ENCODE results near the gene GLRX5.
A peak's percentile ranks its signal among the peaks of the same experiment; 100 is the strongest.

GLRX5 gene

GRCh38 chr14:95534299-95535225, at the start of gene GLRX5:
TSS of gene GLRX5 (plus strand) at chr14:95535050. CDS start at chr14:95535090, 40 bp downstream.
- peak; percentile 100 for DNase-seq (ENCODE audit: low spot score)

DNA sequence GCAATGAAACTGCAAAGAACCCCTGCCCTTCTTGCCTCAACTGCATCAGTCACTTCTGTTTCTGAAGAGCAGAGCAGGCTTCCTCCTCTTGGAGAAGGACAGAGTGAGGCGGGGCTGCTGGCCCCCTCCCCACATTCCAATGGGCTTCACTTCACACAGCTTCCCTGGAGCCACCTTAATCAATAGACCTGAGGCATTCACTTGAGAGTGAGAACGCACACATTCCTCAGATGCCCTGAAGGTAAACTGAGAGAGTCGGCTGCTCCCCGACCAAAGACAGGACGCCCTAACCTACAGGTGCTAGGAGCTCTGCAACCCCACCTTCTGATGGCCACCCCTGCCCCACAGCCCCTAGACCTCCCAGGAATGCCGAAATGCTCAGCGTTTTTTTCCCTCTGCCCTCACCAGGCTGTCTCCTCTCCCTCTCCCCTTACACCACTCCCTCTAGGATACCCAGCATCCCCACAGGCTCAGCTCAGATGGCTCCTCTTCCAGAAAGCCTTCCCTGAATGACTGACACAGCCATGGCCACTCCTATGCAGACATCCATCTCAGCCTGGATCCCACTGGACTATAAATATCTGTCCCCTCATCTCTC, 49.5 kb upstream of the GLRX5 start:
- DNase-seq (ENCODE audit: low spot score): no peak

- peak; percentile 93 for DNase-seq (ENCODE audit: low spot score)
Observed at GRCh38 chr14:95486875-95487668, 47.8 kb upstream of the GLRX5 start.

GRCh38 chr14:95487669-95488084, 47.2 kb upstream of the GLRX5 start:
- no peak for DNase-seq (ENCODE audit: low spot score)

DNA sequence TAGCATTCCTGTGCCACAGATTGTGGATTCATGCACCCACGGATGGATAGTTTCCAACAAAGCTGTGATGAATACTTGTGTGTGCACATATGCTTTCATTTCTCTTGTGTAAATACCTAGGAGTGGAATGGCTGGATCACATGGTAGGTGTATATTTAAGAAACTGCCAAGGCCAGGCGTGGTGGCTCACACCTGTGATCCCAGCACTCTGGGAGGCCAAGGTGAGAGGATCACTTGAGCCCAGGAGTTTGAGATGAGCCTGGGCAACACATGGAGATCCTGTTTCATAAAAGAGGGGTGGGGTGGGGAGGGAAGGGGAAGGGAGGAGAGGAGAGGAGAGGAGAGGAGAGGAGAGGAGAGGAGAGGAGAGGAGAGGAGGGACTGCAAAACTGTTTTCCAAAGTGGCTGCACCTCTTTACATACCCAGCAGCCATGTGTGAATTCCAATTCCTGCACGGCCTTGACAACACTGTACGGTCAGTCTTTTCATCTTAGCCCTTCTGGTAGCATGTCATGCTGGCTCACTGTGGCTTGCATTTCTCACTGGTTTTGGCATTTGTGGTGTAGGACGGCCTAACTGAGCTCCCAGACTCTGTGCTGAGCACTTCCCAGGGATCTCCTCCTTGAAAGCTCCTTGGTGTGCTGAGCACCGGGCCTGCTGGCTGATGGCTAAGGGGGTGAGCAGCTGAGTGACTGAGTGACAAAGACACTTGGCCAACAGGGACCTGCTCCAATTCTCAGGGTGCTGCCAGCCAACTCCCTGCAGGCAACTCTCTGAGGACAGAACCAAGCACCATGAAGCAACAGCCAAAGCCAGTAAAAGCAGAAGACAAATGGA, 46.3 kb upstream of the GLRX5 start:
- peak; percentile 55 for DNase-seq (ENCODE audit: low spot score)

DNA sequence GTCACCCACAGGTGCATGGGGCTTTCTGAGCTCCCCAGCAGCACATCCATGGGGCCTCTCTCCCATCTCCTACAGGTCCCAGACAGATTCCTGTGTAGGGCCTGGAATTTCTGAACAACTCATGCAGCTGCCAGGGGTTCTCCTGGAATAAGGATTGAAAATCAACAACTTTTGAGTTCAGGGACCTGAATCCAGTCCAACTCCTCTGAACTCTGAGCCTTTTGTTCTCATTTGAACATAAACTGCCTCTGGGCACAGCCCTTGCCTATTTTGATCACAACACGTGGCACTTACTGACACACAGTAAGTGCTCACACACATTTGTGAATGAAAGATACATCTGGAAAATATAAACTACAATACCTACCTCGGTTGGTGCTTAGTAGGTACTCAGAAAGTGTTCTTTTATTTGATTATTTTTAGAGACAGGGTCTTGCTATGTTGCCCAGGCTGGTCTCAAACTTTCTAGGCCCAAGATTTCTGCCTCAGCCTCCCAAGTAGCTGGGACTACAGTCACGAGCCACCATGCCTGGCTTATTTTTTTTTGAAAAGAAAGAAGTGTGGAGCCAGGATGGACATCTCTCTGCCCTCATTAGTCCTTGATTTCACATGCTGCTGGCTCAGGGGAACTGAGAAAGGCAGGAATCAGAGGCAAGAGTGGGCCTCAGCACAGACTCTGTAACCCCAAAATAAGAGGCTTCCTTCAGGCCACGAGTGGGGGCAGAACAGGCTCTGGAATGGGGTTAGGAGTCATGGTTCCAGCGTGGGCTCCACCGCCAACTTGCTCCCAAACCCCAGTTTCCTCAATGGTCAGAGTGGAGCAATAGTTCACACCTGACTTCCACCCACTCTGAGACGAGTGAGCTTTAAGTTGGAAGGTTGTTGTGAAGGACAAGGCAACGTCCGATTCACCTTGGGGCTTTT, 45.4 kb upstream of the GLRX5 start:
- peak; percentile 30 for DNase-seq (ENCODE audit: low spot score)

DNA sequence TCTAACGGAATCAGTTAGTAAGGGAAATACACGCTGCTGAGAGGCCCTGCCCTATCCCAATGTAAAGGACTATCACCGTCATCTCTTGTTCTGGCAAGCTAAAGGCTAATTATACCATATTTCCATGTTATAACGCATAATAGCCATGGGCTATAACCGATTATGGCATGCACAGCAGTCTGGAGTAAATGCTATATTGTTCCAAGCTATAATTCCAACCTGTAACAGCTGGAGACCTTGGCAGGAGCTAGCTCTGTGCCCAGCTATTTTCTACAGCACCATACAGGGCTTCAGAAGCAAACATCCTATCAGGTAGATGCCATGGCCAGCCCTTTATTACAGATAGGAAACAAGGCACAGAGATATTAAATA, 44.7 kb upstream of the GLRX5 start:
- DNase-seq (ENCODE audit: low spot score): no peak

DNA sequence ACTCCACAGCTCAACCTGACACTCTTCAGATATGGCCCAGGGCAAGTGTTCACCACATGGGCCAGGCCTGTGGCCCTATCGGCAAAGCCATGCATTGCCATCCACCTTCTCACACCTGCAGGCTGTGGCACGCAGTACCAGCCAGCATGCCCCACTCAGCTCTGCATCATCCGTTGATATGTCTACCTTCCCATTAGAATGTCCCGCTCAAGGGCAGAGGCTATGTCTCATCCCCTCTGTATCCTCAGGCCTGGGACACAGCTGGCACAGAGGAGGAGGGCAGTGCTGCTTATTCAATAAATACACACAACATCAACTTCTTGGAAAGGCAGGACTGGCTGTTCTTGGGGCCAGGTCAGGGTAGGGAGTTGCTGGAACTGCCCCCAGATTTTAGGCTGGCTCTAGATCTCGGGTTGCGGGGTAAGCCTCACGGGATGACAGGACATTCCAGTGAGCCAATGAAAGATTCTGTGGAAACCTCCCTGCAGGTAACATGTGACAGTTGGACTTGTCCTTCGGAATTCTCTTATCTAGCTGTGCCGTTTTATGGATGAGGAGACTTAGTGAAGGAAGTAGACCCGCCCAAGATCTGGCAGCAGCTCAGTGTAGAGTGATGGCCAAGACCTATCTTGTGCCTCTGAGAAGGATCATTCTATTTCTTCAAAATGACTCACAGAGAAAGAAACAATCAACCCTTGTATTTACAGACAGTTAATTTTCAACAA, 44.0 kb upstream of the GLRX5 start:
- no peak for DNase-seq (ENCODE audit: low spot score)

DNA sequence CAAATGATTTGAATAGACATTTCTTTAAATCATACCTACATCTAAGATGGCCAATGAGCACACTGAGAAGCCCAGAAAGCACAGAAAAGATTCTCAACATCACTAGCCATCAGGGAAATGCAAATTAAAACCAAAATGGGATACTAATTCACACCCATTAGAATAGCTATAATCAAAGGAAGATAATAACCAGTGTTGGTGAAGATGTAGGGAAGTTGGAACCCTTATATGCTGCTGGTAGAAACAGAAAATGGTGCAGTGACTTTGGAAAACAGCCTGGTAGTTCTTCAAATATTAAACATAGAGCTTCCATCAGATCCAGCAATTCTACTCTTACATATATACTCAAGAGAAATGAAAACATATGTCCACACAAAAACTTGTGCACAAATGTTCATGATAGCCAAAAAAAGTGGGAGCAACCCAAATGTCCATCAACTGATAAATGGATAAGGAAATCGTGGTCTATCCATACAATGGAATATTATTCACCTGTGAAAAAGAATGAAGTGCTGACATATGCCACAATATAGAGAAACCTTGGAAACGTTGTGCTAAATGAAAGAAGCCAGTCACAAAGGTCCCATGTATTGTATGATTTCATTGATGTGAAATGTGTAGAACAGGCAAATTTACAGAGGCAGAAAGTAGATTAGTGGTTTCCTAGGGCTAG, 42.8 kb upstream of the GLRX5 start:
- DNase-seq (ENCODE audit: low spot score): no peak

DNA sequence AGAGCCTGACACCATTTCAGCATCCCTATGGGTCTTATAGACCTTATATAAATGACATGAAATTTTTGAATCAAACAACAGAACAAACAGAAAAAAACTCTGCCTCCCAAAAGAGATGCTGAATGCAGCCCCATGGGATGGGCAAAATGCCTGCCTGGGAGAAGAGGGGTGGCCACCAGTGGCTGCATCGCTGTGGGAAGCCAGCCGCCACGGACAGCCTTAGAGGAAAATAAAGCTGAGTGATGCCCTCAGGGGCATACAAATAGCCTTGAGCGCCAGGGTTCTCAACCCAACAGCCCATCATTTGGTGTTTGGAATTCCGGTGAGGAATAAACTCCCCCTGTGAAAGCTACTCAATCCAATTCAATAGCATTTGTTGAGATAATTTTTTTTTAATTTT, 41.3 kb upstream of the GLRX5 start:
- no peak for DNase-seq (ENCODE audit: low spot score)

GRCh38 chr14:95493976-95494375, 40.9 kb upstream of the GLRX5 start:
- DNase-seq (ENCODE audit: low spot score): no peak

DNA sequence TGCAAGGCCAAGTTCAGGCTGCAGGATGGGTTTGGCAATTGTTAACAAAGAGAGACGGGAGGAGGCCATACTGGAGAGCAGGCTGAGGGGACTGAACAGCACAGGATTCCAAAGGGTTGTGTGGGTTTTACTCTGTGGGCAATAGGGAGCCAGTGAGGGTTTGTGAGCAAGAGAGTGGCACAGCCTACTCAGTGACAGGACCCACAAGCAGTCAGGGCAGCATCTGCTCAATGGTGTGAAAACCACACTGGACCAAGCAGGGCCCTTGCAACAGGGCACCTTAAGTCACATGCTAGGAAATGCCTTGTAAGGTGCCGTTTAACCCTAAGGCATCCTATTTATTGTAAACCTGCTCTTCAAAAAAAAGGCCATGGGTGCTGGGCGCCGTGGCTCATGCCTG, 40.4 kb upstream of the GLRX5 start:
- no peak for DNase-seq (ENCODE audit: low spot score)

- no peak for DNase-seq (ENCODE audit: low spot score)
Observed at GRCh38 chr14:95495076-95495475, 39.8 kb upstream of the GLRX5 start.

DNA sequence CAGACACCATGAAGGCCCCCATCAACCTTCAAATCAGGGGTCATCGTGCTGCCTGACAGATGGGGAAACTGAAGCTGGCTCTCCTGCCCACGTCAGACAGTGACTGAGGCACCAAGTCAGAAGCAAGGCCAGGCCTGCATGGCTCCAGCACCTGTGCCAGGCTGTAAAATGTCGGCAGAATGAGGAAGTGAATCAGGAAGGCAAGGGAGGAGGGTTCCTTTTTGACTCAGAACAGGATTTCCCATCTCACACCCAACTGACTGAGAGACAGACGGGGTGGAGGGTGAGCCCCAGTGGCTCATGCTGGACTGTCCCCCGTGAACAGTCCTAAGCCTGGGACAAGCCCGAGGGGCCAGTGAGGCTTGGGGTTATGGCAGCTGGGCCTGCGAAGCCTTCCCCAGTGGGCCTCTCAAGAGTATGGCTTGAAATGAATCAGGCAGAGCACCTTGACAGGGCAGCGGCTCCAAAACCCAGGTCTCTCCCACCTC, 39.3 kb upstream of the GLRX5 start:
- peak; percentile 93 for DNase-seq (ENCODE audit: low spot score)

GRCh38 chr14:95496111-95496681, 38.7 kb upstream of the GLRX5 start:
- DNase-seq (ENCODE audit: low spot score): peak; percentile 43

GRCh38 chr14:95496690-95497259, 38.1 kb upstream of the GLRX5 start:
- peak; percentile 26 for DNase-seq (ENCODE audit: low spot score)

DNA sequence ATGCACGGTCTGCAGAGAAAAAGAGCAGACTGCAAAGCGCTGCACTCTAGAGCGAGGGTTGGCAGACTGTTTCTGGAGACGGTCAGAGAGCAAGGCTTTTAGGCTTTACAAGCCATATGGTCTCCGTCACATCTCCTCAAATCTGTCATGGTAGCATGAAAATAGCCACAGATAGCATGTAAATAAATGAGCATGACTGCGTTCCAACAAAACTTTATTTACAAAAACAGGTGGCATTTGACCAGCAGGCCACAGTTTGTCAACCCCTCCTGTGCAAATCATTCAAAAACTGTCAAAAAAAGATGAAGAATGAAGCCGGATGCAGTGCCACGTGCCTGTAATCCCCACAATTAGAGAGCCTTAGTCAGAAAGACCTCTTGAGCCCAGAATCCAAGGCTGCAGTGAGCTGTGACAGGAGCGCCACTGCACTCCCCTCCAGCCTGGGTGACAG, 37.3 kb upstream of the GLRX5 start:
- peak; percentile 89 for DNase-seq (ENCODE audit: low spot score)

DNA sequence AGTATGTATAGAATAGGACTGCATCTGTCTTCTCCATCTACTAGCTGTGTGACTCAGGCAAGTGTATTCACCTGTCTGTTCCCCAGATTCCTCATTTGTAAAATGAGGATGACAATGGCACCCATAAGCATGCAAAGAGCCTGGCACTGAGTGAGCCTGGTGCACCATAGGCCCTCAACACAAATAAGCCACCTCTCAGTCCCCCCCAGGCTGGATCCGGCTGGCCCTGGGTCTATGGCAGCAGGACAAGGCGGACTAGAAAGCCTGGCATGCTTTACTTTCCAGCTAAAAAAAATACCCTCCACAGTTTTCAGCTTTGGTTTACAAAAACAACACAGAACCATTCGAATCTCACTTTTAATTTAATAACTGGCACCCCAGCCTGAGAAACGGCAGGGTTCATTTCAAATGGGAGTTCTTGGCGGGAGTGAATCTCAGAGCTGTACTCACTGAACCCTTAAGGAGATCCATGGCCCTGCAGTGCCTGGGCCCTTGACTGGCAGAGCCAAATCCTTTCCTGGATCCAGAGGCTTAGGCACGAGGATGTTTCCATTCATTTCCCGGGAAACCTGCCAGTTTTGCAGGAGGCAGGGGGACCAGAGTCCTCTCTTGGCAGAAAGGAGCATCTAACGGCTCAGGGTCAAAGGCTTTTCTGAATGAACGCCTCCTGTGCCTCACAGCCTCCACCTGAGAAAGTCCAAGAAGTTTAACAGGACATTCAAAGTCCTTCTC, 36.1 kb upstream of the GLRX5 start:
- no peak for DNase-seq (ENCODE audit: low spot score)
